HPDE6-E6E7 (cell line): ENCODE results near the gene DBF4.
"Not testable (repeated sequence)": the region's sequence is repeated elsewhere in the genome, so short reads cannot be mapped to it uniquely, and the experiment has no call there.

ENCODE experiments used
- DNase-seq: peaks from one replicate; pipeline ENCODE4 v3.0.0; 2011; ENCODE audit warnings: missing footprints; ENCODE audit errors: extremely low spot score

DBF4 gene

DNA sequence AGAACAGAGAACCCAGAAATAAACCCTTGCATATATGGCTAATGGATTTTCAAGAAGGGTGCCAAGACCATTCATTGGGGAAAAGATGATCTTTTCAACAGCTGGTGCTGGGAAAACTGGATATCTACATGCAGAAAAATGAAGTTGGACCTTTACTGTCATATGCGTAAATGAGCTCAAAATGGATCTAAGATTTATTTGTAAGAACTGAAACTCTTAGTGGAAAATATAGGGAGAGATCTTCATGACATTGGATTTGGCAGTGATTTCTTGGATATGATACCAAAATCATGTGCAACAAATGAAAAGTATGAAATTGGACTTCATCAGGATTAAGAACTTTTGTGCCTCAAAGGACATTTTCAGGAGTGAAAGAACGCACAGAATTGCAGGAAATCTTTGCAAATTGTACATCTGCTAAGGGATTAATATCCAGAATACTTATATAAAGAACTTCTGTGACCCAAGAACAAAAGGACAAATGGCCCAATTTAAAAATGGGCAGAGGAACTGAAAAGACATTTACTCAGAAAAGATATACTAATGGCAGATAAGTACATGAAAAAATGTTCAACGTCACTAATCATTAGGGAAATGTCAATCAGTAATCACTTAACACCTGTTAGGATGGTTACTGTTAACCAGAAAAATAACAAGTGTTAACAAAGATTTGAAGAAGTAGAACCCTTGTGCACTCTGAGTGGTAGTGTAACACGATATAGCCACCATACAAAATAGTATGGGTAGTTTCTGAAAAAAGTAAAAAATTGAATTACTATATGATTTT, 6.1 kb downstream of the DBF4 start:
- DNase-seq = no peak

DNA sequence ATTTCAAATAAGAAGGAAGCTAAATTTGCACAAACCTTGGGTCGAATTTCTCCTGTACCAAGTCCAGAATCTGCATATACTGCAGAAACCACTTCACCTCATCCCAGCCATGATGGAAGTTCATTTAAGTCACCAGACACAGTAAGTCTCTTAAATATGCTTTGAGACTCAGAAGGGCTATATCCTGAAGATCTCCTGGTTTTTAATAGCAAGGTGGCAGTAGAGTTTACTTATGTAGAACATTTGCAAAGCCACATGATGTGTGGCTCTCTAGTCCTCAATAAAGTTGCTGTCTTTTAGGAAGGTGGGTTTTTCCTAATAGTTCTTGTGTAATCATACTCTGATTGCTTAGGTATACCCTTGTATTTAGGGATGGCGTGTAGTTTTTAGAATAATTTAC, 8.7 kb downstream of the DBF4 start:
- DNase-seq = no peak

DNA sequence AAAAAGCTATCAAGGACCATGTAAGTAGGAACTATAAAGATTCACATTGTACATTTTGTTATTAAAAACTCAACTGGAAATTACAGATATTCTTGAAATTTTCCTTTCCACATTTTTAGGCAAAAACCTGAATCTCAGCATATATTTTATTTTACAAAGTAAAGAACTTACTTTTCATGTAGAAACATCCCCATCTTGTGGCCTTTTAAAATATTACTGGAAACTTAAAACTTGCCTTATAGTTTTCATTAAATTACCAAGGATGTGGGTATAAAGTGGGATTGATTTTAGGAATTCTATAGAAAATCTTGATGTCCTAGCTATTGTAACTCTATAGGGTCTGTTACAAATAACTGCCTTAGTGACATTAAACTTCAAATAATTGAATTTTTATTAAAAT, 10.6 kb downstream of the DBF4 start:
- no peak for DNase-seq

DNA sequence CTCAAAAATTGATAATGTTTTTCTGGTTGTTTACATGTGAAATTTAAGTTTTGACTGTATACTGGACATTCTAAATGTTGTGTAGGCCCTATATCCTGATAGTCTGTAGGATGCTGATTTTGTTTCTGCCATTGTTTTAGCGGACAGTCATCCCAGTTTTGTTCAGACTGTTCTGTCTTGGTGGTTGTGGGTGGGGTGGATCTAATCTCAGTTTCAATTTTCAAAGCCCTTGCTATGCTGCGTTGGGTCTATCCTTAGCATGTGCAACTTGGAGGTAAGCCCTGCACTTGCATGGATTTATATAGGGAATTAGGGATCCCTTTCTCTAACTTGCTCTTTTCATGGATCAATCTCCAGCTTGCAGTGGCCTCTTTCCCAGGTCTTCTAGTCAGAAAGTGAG, 19.1 kb downstream of the DBF4 start:
- DNase-seq = no peak

DNA sequence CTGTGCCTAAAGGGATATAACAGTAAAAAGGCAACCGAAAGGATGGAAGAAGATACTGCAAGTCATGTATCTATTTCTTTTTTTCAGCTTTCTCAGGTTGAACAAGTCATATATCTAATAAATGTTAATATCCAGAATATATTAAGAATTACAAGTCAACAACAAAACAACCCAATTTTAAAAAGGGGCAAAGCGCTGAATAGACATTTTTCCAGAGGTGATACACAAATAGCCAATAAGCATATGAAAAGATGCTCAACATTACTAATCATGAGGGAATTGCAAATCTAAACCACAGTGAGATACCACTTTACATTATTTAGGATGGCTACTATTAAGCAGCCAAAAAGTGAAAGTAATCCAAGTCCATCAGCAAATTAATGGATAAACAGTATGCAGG, 23.0 kb downstream of the DBF4 start:
- no peak for DNase-seq

DNA sequence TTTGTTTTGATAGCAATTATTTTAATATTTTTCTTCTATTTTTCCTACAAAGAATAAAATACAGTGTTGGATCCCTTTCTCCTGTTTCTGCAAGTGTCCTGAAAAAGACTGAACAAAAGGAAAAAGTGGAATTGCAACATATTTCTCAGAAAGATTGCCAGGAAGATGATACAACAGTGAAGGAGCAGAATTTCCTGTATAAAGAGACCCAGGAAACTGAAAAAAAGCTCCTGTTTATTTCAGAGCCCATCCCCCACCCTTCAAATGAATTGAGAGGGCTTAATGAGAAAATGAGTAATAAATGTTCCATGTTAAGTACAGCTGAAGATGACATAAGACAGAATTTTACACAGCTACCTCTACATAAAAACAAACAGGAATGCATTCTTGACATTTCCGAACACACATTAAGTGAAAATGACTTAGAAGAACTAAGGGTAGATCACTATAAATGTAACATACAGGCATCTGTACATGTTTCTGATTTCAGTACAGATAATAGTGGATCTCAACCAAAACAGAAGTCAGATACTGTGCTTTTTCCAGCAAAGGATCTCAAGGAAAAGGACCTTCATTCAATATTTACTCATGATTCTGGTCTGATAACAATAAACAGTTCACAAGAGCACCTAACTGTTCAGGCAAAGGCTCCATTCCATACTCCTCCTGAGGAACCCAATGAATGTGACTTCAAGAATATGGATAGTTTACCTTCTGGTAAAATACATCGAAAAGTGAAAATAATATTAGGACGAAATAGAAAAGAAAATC, 31.0 kb downstream of the DBF4 start:
- not testable (repeated sequence) for DNase-seq

DNA sequence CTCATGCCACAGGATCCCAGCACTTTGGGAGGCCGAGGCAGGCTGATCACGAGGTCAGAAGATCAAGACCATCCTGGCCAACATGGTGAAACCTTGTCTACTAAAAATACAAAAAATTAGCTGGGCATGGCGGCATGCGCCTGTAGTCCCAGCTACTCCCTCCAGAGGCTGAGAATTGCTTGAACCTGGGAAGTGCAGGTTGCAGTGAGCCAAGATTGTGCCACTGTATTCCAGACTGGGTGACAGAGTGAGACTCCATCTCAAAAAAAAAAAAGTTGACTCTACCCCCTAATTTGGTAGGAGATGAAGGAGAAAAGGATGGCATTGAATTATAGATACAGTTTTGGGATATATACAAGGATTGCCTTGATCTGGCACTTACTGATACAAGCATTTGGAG, 32.5 kb downstream of the DBF4 start:
- not testable (repeated sequence) for DNase-seq

DNA sequence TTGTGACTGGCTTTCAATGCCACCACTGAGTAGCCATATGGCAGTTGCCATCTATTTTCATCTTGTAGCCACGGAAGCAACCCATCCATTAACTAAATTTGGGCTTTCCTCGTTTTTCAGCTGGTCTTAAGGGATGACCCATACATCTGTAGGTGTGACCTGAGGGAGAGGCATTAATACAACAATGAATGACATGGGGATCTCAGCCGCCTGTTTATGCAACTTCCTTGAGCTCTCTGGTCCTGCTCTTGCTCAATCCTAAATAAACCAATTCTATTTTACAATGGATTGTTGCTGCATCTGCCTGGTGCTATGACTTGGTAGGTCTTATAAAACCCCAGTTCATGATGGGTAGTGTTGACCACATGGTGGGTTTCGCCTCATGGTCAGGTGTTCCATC, 35.8 kb downstream of the DBF4 start:
- no peak for DNase-seq

DNA sequence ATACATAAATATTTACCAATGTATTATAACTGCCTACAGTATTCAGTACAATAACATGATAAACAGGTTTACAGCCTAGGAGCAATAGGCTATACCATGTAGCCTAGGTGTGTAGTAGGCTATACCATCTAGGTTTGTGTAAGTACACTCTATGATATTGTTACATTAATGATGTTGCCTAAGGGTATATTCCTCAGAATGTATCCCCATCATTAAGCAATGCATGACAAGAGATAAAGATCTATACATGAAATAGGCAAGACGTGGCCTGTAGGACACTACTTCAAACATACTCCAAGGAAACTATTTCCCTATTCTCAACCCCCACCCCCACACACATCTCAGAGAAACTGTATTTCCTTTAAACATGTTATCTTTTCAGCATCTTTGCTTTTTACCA, 42.4 kb downstream of the DBF4 start:
- DNase-seq = no peak

DNA sequence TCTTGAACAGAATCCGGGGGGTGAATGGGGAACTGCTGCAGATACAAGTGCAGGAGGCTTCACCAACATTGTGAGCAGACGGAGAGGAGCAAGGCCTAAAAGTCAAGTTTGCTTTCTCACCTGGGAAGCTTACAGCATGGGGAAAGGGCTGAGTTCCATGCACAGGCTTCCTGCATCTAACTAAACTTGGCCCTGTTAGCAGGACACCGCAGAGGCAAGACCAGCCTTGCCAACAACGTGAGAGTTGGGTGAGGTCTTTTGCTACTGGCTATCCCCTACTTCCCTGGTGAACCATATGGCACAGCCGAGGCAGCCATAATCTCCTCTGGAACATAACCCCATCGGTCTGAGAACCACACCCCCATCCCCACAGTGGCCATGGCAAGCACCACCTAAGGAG, 43.6 kb downstream of the DBF4 start:
- DNase-seq = no peak

DNA sequence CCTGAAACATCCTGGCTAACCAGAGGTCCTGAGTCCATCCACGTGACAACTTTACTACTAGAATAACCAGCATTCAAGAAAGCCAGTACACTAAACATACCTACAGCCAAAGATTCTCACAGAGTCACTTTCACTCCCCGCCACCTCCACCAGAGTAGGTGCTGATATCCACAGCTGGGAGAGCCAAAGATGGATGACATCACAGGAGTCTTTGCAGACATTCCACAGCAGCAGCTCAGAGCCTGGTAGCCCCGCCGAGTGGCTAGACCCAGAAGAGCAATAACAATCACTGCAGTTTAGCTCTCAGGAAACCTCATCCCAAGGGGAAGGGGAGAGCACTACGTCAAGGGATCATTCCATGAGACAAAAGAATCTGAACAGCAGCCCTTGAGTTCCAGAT, 44.3 kb downstream of the DBF4 start:
- DNase-seq = no peak

DNA sequence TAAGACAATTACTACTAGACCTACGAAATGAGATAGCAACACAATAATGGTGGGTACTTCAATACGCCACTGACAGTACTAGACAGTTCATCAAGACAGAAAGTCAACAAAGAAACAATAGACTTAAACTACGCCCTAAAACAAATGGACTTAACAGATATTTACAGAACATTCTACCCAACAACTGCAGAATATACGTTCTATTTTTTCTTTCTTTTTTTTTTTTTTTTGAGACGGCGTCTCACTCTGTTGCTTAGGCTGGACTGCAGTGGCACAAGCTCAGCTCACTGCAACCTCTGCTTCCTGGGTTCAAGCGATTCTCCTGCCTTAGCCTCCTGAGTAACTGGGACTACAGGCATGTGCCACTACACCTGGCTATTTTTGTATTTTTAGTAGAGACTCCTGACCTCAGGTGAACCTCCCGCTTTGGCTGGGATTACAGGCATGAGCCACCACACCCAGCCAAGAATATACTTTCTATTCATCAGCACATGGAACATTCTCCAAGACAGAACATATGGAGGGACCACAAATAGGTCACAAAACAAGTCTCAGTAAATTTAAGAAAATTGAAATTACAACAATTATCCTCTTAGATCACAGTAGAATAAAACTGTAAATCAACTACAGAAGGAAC, 46.6 kb downstream of the DBF4 start:
- DNase-seq = not testable (repeated sequence)

DNA sequence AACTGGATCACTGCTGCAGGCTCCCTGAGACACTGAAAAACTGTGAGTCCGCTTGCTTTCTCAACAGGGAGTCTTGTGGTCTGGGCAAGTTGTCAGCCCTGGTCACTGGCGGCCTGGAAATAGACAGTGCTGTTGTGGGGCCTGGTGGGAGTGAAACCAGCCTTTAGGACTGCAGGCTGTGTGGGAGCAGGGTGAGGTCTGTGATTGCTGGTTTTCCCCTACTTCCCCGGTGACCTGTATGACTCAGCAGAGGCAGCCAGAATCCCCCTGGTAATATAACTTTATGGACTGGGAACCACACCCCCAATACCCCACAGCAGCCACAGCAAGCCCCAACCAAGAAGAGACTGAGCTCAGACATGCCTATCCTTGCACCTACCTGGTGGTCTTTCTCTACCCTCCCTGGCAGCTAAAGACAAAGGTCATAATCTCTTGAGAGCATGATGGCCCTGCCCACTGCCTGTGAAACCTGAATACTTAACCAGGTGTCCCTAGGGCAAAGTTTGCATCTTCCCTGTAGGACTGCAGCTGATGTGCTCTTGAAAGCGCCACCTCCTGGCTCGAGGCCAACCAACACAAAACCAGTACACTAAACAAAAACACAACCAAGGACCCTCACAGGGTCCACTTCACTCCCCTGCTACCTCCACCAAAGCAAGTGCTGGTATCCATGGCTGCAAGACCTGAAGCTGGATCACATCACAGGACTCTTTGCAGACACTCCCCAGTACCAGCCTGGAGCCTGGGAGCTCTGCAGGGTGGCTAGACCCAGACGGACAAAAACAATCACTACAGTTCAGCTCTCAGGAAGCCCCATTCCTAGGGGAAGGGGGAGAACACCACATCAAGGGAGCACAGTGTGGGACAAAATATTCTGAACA, 50.5 kb downstream of the DBF4 start:
- no peak for DNase-seq

DNA sequence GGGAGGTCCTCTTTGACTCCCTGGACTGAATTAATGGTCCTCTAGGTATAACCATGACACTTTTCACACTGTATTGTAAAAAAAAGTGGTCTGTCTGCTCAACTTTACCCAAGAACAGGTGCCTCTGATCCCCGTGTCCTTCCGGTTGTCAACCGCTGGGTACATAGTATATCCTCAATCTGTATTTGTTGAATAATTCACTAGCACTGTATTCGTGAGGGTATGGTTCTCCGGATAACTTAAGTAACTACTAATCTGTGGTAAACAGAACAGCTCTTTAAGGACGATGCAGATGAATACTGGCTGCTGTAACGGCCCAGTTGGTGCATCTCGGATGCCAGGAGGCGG, 57.3 kb downstream of the DBF4 start:
- DNase-seq = no peak

DNA sequence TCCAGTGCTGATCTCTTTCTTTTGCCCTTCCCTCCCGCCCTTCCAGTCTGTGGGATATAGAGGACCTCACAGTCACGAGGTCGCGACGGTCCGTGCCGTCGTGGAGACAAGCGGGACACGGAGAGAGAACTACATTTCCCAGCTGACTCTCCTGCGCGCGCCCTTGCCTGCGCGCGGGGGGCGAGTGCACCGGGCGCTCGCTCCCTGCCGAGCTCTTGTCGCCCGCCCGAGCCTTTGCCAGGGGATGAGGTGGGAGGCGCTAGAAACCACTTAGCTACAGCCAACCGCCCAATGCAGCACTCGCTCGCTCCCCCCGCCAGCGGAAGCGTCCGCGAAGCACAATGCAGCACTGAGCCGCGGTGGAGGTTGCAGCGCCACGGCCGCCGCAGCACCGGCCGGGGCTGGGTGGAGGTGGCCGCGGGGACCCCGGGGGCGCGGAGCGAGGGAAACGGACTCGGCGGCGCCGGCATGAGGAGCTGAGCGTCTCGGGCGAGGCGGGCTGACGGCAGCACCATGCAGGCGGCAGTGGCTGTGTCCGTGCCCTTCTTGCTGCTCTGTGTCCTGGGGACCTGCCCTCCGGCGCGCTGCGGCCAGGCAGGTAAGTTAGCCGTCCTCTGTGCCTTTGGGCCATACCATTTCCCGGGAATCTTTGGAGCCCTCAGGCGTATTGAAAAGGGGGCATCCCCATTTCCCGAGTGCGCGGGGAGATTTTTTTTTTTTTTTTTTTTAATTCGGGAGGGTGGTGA, 57.8 kb downstream of the DBF4 start, which contains the start of gene ADAM22:
Gene ADAM22, plus strand, starts transcription at position 299 of the 746 bp plus-strand sequence. Its CDS starts 215 bp downstream, at position 514.
- DNase-seq = peak; percentile 71

DNA sequence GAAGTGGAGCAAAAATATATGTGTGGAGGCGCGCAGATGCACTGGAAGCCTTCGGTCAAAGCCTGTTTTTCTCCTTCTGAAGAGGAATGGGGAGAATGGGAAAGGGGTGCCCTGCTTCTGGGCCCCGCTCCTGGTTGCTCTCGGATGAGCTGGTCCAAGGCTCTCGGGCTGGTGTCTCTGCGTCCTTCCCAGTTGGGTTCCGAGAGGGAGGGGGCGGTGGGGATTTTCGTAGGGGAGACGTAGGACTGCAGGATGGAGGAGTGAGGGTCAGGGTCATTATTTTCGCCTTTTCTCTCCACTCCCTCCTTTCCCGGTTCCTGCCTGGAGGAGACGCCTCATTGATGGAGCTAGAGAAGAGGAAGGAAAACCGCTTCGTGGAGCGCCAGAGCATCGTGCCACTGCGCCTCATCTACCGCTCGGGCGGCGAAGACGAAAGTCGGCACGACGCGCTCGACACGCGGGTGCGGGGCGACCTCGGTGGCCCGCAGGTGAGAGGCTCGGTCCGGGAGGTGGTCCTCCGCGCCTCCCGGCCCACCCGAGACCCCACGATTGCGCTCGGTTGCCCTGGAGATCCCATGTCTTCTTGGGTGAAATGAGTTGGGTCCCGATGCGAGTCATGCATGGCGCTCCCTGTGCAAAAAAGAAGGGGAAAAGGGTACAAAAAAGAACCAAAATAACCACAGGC, 58.5 kb downstream of the DBF4 start:
- DNase-seq = no peak

DNA sequence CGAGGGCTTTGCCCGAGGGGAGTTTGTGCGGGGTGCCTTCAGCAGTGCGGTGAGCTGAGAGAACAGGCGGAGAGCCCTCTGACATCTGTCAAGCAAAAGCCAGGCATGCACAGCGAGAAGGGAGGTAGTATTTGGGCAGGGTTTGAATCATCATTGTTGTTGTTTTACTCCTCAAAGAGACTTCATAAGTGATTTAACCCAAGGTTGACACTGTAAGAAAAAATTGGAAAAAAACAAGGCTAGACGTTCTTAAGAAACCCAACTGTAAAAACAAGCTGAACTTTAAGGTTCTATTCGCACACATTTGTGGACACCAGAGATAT, 59.1 kb downstream of the DBF4 start:
- no peak for DNase-seq

DNA sequence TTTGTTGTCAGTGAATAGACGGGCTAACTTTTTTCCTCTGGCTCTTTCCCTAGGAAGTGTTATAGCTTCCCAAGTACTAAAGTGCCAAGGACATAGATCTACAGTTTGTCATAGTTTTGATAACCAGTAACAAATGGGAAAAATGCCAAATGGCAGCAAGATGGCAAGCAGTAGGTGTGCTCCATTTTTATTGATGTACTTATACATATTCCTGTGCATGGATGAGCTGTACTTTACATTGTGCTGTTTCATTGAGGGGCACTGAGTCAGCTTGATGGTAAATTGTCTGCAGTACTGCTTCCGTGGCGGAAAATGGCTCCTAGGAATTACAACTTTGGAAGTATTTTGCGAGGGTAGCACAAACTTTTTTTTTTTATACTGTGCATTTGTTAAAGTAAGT, 64.8 kb downstream of the DBF4 start:
- no peak for DNase-seq

DNA sequence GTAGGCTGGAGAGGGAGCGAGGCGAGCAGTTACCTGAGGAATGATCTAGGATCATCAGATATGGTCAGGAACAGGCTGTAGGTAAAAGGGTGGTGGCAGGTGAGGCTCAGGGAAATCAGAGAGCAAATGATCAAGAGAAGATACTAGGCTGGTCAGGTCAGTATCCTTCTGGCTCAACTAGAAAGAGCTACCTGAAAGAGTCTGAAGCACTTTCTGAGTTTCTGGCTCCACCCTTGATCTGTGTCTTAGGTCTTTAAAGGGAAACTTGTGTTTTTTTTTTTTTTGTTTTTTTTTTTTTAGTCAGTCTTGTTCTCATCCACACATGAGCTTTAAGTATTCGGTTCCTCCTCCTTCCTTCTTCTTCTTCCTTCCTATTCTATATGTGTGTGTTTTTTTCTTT, 68.3 kb downstream of the DBF4 start:
- DNase-seq = no peak

DNA sequence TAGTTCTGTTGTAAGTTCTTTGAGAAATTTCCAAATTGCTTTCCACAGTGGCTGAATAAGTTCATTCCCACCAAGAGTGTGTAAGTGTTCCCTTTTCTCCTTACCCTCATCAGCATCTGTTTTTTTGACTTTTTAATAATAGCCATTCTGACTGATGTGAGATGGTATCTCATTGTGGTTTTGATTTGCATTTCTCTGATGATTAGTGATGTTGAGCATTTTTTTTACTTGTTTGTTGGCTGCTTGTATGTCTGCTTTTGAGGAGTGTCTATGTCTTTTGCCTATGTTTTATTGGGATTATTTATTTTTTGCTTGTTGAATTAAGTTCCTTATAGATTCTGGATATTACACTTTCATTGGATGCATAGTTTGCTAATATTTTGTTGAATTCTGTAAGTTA, 69.6 kb downstream of the DBF4 start:
- DNase-seq = not testable (repeated sequence)

DNA sequence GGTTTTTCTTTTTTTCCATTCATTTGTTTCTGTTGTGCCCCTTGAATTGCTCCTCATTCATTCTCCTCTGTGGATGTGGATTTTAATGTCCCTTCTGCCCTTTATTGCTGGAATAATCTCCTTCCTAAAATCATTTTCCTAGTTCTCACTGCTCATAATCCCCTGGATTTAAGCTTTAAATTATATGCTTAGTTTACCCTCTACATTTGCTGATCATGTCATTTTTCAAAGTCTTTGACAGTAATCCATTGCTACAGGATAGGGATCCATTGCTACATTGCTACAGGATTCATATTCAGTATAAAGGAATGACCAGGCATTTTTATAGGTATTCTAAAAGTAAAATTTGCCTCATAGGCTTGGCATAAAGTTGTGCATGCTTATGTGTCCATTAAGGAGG, 72.1 kb downstream of the DBF4 start:
- DNase-seq = no peak
